Spleen (tissue), 7 donors: ENCODE data around the gene SETD6.

Source experiments
- POLR2A ChIP-seq, 3 donors: fragments of 450-650 bp; IDR thresholded peaks; one replicate each; pipeline ENCODE4 v1.5.1; 2017; ENCODE audit warnings: antibody characterized with exemption in 3 of 3, mild to moderate bottlenecking in 1 of 3
- POLR2AphosphoS5 ChIP-seq, 3 donors: sonication (generic); formaldehyde crosslinking; IDR thresholded peaks; one replicate each; pipeline ENCODE4 v1.5.1; 2017; ENCODE audit warnings: antibody characterized with exemption in 3 of 3
- TF ChIP-seq, protein P1 (sequence below), 11 experiments: fragments of 200-600 bp in 7 of 11; fragments of 450-650 bp in 4 of 11; sonication (generic) in 4 of 11; IDR thresholded peaks in 8 of 11; conservative IDR thresholded peaks in 3 of 11; 1 replicate in 7 of 11; 2 replicates in 4 of 11; pipeline versions ENCODE4 v1.4.0 to v1.8.0; 2016 to 2021; ENCODE audit warnings: antibody characterized with exemption in 11 of 11, inconsistent platforms in 4 of 11, mild to moderate bottlenecking in 1 of 11
- donor health status: DM: no; HTN: no; CAD: no; lungs with moderate emphysema.
- donor health status: DM: no; HTN: no; CAD: no.
- donor health status: DM: no; HTN: no; CAD: no.

DNA sequence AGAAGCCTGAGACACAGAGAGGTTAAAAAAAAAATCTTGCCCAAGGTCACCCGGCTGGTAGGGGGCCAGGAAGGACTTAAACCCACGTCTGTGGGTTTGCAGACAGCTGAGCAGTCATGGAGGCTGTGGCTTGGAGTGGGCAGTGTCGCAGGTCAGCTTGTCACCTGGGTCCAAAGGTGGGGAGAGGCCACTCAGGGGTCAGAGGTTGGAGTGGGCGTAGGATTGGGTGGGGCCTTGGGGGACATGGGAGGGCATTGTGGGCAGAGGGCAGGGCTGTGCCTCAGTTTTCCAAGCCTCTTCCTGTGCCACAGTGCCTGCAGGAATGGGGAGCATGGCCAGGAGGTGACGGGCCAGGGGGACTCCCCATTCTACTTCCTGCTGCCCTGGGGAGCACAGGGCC is 17.4 kb upstream of the SETD6 start:
- TF ChIP-seq, protein P1, sequence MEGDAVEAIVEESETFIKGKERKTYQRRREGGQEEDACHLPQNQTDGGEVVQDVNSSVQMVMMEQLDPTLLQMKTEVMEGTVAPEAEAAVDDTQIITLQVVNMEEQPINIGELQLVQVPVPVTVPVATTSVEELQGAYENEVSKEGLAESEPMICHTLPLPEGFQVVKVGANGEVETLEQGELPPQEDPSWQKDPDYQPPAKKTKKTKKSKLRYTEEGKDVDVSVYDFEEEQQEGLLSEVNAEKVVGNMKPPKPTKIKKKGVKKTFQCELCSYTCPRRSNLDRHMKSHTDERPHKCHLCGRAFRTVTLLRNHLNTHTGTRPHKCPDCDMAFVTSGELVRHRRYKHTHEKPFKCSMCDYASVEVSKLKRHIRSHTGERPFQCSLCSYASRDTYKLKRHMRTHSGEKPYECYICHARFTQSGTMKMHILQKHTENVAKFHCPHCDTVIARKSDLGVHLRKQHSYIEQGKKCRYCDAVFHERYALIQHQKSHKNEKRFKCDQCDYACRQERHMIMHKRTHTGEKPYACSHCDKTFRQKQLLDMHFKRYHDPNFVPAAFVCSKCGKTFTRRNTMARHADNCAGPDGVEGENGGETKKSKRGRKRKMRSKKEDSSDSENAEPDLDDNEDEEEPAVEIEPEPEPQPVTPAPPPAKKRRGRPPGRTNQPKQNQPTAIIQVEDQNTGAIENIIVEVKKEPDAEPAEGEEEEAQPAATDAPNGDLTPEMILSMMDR (IDR thresholded peaks at IDR 0.05 in 8 of 11, conservative IDR thresholded peaks at IDR 0.05 in 3 of 11) = no peak
- TF ChIP-seq POLR2A (IDR thresholded peaks at IDR 0.05) = no peak
- TF ChIP-seq POLR2AphosphoS5 (IDR thresholded peaks at IDR 0.05) = no peak
